ENCODE results near the gene EGFL8.

EGFL8 gene

DNA sequence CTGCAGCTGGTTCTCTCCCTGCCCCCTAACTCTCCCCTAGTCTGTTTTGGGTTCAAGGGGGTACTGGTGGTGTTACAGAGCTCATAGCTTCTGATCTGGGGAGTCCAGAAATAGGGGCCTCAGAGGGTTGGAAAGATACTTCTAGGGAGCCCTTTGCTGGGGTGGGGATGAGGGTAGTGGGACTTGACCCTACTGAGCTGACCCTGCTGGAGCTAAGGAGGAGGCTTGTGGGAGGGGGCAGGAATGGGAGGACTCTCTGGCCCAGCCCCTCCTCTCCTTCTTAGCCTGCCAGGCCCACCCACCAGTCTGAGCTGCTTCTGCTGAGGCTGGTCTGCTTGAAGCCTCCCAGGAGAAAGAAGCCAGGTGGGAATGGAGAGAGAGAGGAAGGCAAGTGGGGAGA, at the start of gene EGFL8:
Gene EGFL8 (plus strand): TSS at position 301 of the 400 bp plus-strand sequence. CDS start 1,571 bp downstream, outside the sequence.
- no peaks in the 10 kb centered on the region for H4K20me1 ChIP-seq
- no peak within 1 kb of the TSS for H3K4me3 ChIP-seq
- no peak within 1 kb of the TSS for H3K4me2 ChIP-seq
- H3K27me3 ChIP-seq, result no peaks in the 10 kb centered on the region
- TF ChIP-seq Cebpa-rat (IDR thresholded peaks at IDR 0.05), result no peak
- H3K27ac ChIP-seq, result no peak within 1 kb of the TSS
- no peak within 1 kb of the TSS for H3K9ac ChIP-seq
- H3K4me1 ChIP-seq, result peaks cover 12% of the 10 kb centered on the region; the same call in 1 of the 2 replicates
- H3K36me3 ChIP-seq, result peaks cover 75% of the 10 kb centered on the region
- no peaks in the 10 kb centered on the region for H3K9me3 ChIP-seq

DNA sequence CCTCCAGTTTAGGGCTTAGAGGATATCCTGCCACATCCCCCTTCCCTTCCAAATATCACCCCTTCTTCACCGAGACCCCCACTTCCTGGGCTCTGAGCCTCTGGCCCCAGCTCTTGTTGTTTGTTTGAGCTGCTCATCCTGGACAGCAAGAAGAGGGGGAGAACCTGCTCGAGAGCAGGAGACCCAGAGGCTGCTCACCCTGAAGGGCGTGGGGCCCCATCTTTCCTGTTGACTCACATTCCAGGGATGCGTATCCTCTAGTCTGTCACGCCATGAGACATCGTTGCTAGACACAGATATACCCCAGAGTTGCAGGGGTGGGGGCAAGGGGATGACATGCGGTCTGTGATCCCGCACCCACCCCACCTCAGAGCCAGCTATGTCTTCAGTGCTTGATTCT, 49.6 kb upstream of the EGFL8 start:
- Histone ChIP-seq H3K36me3 (peaks cover 80% of the 10 kb centered on the region), H3K4me3 (no peak overlapping the region), H3K9me3 (no peaks in the 10 kb centered on the region), H3K27me3 (no peaks in the 10 kb centered on the region), H3K4me1 (peaks cover 13% of the 10 kb centered on the region), H4K20me1 (0 out of 2 replicates have a peak, but pooled peaks cover 4% of the 10 kb centered on the region), H3K9ac (no peak overlapping the region), H3K27ac (no peak overlapping the region), H3K4me2 (no peak overlapping the region)
- no peak for TF ChIP-seq Cebpa-rat (IDR thresholded peaks at IDR 0.05)

DNA sequence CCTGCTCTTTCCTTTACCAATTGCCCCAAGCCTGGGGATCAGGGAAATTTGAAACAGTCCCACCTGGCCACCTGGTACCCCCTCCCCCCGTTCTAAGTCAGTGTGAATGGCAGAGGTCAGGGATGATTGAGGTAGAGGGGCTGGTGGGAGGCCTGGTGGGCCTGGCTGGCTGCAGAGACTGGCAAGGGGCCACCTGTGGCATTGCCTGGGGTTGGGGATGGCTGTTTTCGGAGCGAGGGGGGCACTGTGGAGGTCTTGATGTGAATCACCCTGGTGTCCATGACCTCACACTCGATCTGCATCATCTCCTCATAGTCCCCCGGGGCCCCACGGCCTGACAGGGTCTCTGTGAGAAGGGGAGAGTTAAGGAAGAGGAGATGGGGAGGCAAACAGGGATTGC, 48.8 kb upstream of the EGFL8 start:
- H3K4me2 ChIP-seq, result no peak overlapping the region
- peaks cover 7% of the 10 kb centered on the region; the same call in 1 of the 2 replicates for H3K4me1 ChIP-seq
- TF ChIP-seq Cebpa-rat (IDR thresholded peaks at IDR 0.05), result no peak
- no peak overlapping the region for H3K4me3 ChIP-seq
- no peaks in the 10 kb centered on the region for H3K27me3 ChIP-seq
- H3K9me3 ChIP-seq, result no peaks in the 10 kb centered on the region
- no peak overlapping the region for H3K27ac ChIP-seq
- 0 out of 2 replicates have a peak, but pooled peaks cover 4% of the 10 kb centered on the region for H4K20me1 ChIP-seq
- H3K36me3 ChIP-seq, result peaks cover 86% of the 10 kb centered on the region
- no peak overlapping the region for H3K9ac ChIP-seq

DNA sequence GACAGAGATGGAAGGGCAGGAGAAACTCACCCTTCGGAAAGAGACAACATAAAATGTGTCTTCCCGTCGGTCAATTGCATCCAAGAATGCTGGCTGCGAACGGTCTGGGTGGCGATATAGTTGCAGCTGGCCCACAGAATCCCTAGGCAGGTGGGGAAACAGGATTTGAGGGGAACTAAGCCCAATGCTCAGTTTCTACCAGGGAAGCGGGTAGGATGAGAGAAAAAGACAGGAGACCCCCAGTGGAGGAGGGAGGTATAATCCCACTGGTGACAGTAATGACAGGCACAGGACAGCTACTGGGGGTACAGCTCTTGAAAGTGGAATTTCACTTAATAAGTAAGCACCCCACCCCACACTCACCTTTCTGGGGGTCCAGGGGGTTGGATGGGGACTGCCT, 47.7 kb upstream of the EGFL8 start:
- H3K27ac ChIP-seq, result no peak overlapping the region
- H3K36me3 ChIP-seq, result peaks cover 86% of the 10 kb centered on the region
- no peaks in the 10 kb centered on the region for H3K9me3 ChIP-seq
- H3K9ac ChIP-seq, result peak overlapping the region; percentile 53; the same call in 1 of the 2 replicates
- peaks cover 7% of the 10 kb centered on the region; the same call in 1 of the 2 replicates for H3K4me1 ChIP-seq
- no peak overlapping the region for H3K4me3 ChIP-seq
- TF ChIP-seq Cebpa-rat (IDR thresholded peaks at IDR 0.05), result no peak
- H3K4me2 ChIP-seq, result no peak overlapping the region
- peaks cover 4% of the 10 kb centered on the region; the same call in 1 of the 2 replicates for H4K20me1 ChIP-seq
- no peaks in the 10 kb centered on the region for H3K27me3 ChIP-seq

DNA sequence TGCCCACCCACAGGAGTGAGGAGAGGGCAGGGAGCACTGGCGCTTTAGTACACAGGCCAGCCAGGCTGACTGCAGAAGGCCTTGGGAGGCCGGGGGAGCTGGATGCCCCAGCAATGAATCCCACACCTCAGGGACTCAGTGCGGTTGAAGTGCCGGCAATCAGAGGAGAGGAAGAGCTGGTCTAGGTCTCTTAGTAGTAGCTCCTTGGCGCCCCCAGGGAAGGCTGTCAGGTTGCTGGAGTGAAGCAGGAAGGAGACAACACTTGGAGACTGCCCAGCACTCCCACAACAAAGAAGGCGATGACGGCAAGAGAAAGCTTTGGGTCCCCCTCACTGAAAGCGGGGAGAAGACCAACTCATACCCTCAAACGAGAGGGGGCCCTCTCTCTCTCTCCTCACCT, 46.9 kb upstream of the EGFL8 start:
- H3K9me3 ChIP-seq, result no peaks in the 10 kb centered on the region
- H3K9ac ChIP-seq, result peak overlapping the region; percentile 53
- H3K27ac ChIP-seq, result no peak overlapping the region
- no peaks in the 10 kb centered on the region for H3K27me3 ChIP-seq
- no peak overlapping the region for H3K4me2 ChIP-seq
- peaks cover 4% of the 10 kb centered on the region; the same call in 1 of the 2 replicates for H4K20me1 ChIP-seq
- peaks cover 92% of the 10 kb centered on the region for H3K36me3 ChIP-seq
- TF ChIP-seq Cebpa-rat (IDR thresholded peaks at IDR 0.05), result no peak
- H3K4me1 ChIP-seq, result peaks cover 7% of the 10 kb centered on the region; the same call in 1 of the 2 replicates
- no peak overlapping the region for H3K4me3 ChIP-seq

DNA sequence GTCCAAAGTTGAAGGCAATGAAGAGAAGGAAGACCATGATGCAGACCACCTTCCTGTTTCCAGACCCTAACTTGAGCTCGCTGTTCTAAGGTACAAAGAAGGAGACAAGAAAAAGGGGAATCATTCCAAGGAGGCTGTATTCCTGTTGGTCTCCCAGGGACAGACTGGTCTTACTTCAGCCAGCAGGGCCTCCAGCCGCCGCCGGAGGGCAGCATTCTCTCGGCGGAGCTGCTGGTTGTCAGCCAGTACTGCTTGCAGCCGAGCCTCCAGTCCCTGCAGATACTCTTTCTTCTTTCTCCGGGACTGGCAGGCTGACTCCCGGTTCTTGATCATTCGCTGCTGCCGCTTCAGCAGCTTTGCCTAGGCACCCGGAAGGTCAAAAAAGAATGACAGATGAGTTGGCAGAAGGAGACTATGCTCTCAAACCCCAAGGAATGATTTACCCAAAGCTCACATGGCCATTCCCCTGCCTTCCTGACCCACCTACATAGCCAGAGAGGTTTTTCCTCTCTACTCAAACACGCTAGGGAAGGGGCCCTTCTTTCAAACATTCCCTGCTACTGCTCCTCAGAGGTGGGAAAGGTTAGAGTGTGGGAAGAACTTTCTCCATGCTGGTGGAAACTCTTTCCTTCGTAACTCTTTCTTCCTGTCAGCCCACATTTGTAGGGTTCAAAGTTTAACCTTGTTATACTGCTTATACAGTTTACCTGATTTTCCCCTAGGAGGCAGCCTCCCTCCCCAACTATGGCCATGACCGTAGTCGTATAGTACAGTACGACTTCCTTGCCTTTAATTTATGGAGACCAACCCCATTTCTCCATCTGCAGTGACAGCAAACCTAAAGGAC, 45.4 kb upstream of the EGFL8 start:
- no peak overlapping the region for H3K4me2 ChIP-seq

DNA sequence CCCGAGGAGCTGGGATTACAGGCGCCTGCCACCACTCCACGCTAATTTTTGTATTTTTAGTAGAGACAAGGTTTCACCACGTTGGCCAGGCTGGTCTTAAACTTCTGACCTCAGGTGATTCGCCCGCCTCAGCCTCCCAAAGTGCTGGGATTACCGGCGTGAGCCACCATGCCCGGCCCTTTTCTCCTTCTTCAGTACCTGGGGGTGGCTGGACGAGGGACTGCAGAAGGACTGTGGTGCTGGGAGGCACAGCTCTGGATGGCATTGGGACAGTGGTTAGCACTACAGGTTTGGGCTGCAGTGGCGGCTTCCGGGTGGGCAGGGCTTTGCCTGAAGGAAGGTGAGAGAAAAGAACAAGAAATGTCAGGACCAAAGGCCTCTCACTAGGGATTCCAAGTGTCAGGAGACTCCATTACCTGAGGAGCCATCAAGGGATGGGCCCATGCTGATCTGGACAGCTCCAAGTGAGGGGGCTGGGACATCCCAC, 43.8 kb upstream of the EGFL8 start:
- no peak for TF ChIP-seq Cebpa-rat (IDR thresholded peaks at IDR 0.05)
- Histone ChIP-seq H3K27ac (no peak overlapping the region), H3K36me3 (peaks cover 99% of the 10 kb centered on the region)

More for the DNA sequence above, 45.4 kb upstream of the EGFL8 start:
- Histone ChIP-seq H3K27me3 (no peaks in the 10 kb centered on the region), H3K4me1 (peaks cover 7% of the 10 kb centered on the region; the same call in 1 of the 2 replicates), H3K4me3 (no peak overlapping the region), H3K36me3 (peaks cover 98% of the 10 kb centered on the region), H3K9me3 (no peaks in the 10 kb centered on the region), H3K27ac (no peak overlapping the region), H4K20me1 (peaks cover 4% of the 10 kb centered on the region; the same call in 1 of the 2 replicates), H3K9ac (no peak overlapping the region)
- TF ChIP-seq Cebpa-rat (IDR thresholded peaks at IDR 0.05), result no peak

DNA sequence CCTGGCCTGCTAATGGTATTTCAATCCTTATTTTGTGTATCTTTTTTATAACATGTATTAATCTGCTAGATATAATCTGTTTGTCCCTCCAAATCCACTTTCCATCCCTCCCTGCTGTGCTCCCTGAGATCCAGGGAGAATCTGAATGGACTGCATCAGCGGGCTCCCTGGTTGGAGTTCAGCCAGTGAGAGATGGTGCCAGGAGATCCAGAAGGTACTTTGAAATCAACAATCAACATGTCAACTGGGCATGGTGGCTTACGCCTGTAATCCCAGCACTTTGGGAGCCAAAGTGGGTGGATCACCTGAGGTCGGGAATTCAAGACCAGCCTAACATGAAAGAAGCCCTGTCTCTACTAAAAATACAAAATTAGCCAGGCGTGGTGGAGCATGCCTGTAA, 40.7 kb upstream of the EGFL8 start:
- Histone ChIP-seq H3K4me2 (no peak overlapping the region), H3K4me1 (peaks cover 23% of the 10 kb centered on the region), H3K9me3 (no peaks in the 10 kb centered on the region), H3K4me3 (no peak overlapping the region), H3K27me3 (no peaks in the 10 kb centered on the region), H3K9ac (no peak overlapping the region), H3K27ac (no peak overlapping the region), H4K20me1 (no peaks in the 10 kb centered on the region; the same call in 1 of the 2 replicates), H3K36me3 (peaks cover 81% of the 10 kb centered on the region)
- TF ChIP-seq Cebpa-rat (IDR thresholded peaks at IDR 0.05), result no peak

More for the DNA sequence above, 43.8 kb upstream of the EGFL8 start:
- Histone ChIP-seq H3K9me3 (no peaks in the 10 kb centered on the region), H4K20me1 (peaks cover 4% of the 10 kb centered on the region; the same call in 1 of the 2 replicates), H3K27me3 (no peaks in the 10 kb centered on the region), H3K4me3 (no peak overlapping the region), H3K9ac (0 out of 2 replicates have a peak overlapping the region, but pooled peaks have one; percentile 19), H3K4me1 (peaks cover 7% of the 10 kb centered on the region; the same call in 1 of the 2 replicates), H3K4me2 (no peak overlapping the region)

DNA sequence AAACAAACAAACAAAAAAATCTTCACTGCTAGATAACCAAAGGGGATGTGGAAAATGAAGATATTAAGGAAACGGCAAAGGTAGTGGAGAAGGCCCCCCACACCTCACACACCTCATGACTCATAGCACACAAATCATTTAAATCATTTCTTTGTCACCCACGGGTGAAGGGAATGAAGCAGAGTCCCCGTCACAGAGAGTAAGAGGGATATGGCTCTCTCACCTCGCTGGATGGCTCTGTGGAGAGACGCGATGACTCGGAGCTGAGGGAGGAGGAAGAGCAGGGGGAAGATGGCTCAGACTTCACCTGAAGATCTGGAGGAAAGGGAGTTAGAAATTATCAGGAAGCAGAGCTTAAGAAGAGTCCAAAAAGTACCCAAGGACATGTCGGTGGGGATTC, 37.5 kb upstream of the EGFL8 start:
- Histone ChIP-seq H3K27ac (no peak overlapping the region), H3K9me3 (no peaks in the 10 kb centered on the region), H3K27me3 (no peaks in the 10 kb centered on the region), H3K4me1 (peaks cover 35% of the 10 kb centered on the region), H3K4me2 (peak overlapping the region; percentile 92), H3K36me3 (peaks cover 50% of the 10 kb centered on the region), H4K20me1 (no peaks in the 10 kb centered on the region; the same call in 1 of the 2 replicates), H3K4me3 (peak overlapping the region; percentile 92), H3K9ac (peak overlapping the region; percentile 95)
- no peak for TF ChIP-seq Cebpa-rat (IDR thresholded peaks at IDR 0.05)

DNA sequence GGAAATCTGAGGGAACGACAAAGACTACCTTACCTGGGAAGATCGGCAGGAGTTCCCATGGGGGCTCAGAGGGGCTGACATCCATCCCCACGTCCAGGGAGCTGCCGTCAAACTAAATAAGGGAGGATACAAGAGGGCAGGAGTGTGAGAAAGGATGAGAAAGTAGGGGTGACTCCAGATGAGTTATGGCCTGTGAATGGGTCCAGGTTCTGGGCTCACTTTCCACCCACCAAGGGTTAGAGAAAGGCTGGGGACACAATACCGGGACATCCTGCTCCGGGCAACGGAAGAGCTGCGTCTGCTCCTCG, 37.0 kb upstream of the EGFL8 start:
- Histone ChIP-seq H3K27ac (peak overlapping the region; percentile 90), H3K9ac (peak overlapping the region; percentile 95), H3K9me3 (no peaks in the 10 kb centered on the region), H3K36me3 (peaks cover 45% of the 10 kb centered on the region), H3K4me2 (peak overlapping the region; percentile 92), H3K4me3 (peak overlapping the region; percentile 92), H4K20me1 (no peaks in the 10 kb centered on the region), H3K27me3 (no peaks in the 10 kb centered on the region), H3K4me1 (peaks cover 35% of the 10 kb centered on the region)
- no peak for TF ChIP-seq Cebpa-rat (IDR thresholded peaks at IDR 0.05)
